ENCODE measurements around the gene SH3BP5L. TPM values are rescaled to one million over a fixed set of nuclear protein-coding genes. Genes with fewer than 3 reads are reported as not detected.

SH3BP5L gene
- total and polyA plus RNA-seq, 2 of the 8 experiments (the other 6 are each of a cell fraction or from before 2014, with no cell fraction given), result 20.2 to 28.4 TPM

GRCh38 chr1:248841702-248842395 is 16.1 kb upstream of the SH3BP5L start:
- Histone ChIP-seq H4K8ac (ENCODE audit: extremely low read depth, insufficient read depth, low read length) (no peak overlapping the region), H3K4ac (replicated peaks; ENCODE audit: insufficient read length, low read depth, low read length) (no peak overlapping the region), H4K5ac (ENCODE audit: insufficient read length, low read depth, low read length) (no peak overlapping the region), H2BK15ac (ENCODE audit: low read length) (no peak overlapping the region), H3K79me1 (ENCODE audit: low read depth, low read length) (peaks cover 10% of the 10 kb centered on the region), H3K23me2 (ENCODE audit: low read depth, low read length) (peaks cover 9% of the 10 kb centered on the region; the same call in 1 of the 2 replicates), H3K4me2 (ENCODE audit: insufficient read depth in 1 of 2, low read depth in 2 of 2, low read length in 2 of 2) (no peak overlapping the region), H3K27ac (ENCODE audit: low read depth, low read length) (no peak overlapping the region), H2AK5ac (ENCODE audit: low read depth, low read length) (no peak overlapping the region), H3K14ac (ENCODE audit: insufficient read length) (no peak overlapping the region), H3K4me3 (ENCODE audit: extremely low read depth in 1 of 4, insufficient read depth in 2 of 4, low read depth in 3 of 4, low read length in 4 of 4) (no peak overlapping the region), H3K23ac (ENCODE audit: insufficient read length) (no peak overlapping the region), H3K79me2 (ENCODE audit: control insufficient read depth in 1 of 2, insufficient read depth in 2 of 2, low read length in 2 of 2) (peaks cover 0 to 20% of the 10 kb centered on the region in 2 experiments; a peak in 2 of 4 replicates), H2AFZ (ENCODE audit: low read length) (no peak overlapping the region), H3K9ac (replicated peaks in 1 of 4; ENCODE audit: extremely low read depth in 1 of 4, low read depth in 3 of 4, low read length in 3 of 4) (no peak overlapping the region), H4K91ac (replicated peaks; ENCODE audit: insufficient read length, low read length) (no peak overlapping the region), H4K20me1 (replicated peaks in 1 of 2; ENCODE audit: control insufficient read depth in 1 of 2, insufficient read depth in 2 of 2, low read length in 2 of 2) (peaks cover 2 to 8% of the 10 kb centered on the region in 2 experiments), H3K56ac (replicated peaks; ENCODE audit: insufficient read length, low read depth, low read length) (no peak overlapping the region), H2BK120ac (replicated peaks; ENCODE audit: low read depth, low read length) (no peak overlapping the region), H2BK12ac (ENCODE audit: low read depth, low read length) (no peak overlapping the region), H3K9me3 (ENCODE audit: insufficient read depth in 2 of 2, low read depth in 1 of 2, low read length in 1 of 2) (no peaks in the 10 kb centered on the region), H2BK5ac (ENCODE audit: low read depth, low read length) (0 out of 2 replicates have a peak overlapping the region, but pooled peaks have one; percentile 19), H3K27me3 (replicated peaks in 1 of 4; ENCODE audit: control insufficient read depth in 3 of 4, extremely low read depth in 1 of 4, insufficient read depth in 3 of 4, low read length in 3 of 4) (no peaks in the 10 kb centered on the region), H3K4me1 (replicated peaks in 1 of 4; ENCODE audit: control insufficient read depth in 3 of 4, insufficient read depth in 4 of 4, low read length in 3 of 4) (peaks cover 0 to 5% (median 2%) of the 10 kb centered on the region in 4 experiments; a peak in 3 of 7 replicates), H3K18ac (ENCODE audit: extremely low read depth, low read length) (no peak overlapping the region), H2BK20ac (ENCODE audit: low read length) (no peak overlapping the region), H3K36me3 (ENCODE audit: control insufficient read depth in 2 of 4, insufficient read depth in 4 of 4, low read length in 3 of 4) (peaks cover 0 to 13% (median 6%) of the 10 kb centered on the region in 4 experiments; a peak in 5 of 8 replicates)
- CTCF ChIA-PET (ENCODE audit: partially characterized antibody), result interaction anchor here (0.6 to 5.3 kb wide), 26 partner anchors 8 to 1451 kb away, joined by 3 to 58 read pairs (median 6); partner anchors contain the start of genes PGBD2, SH3BP5L and ZNF692
- POLR2A ChIA-PET (ENCODE audit: partially characterized antibody), result interaction anchor here (0.7 to 2.2 kb wide), 5 partner anchors 9 to 66 kb away, joined by 3 to 16 read pairs (median 3); partner anchors contain the start of gene ZNF692
- 66% methylated on average over 12 of the region's 12 CpGs; no CpG with 5 or more reads in 1 of the 2 experiments for WGBS, 2 experiments (ENCODE audit: extremely low coverage in 1 of 2, insufficient coverage in 1 of 2, insufficient read length in 1 of 2, insufficient replicate concordance in 2 of 2, low coverage in 1 of 2, low lambda C conversion rate in 2 of 2, missing lambda C conversion rate in 1 of 2)
- TF ChIP-seq RNF2 (IDR thresholded peaks at IDR 0.05; ENCODE audit: borderline replicate concordance, low read depth, low read length, missing control alignments, poor library complexity, severe bottlenecking), result no peak
- TF ChIP-seq, protein P1, sequence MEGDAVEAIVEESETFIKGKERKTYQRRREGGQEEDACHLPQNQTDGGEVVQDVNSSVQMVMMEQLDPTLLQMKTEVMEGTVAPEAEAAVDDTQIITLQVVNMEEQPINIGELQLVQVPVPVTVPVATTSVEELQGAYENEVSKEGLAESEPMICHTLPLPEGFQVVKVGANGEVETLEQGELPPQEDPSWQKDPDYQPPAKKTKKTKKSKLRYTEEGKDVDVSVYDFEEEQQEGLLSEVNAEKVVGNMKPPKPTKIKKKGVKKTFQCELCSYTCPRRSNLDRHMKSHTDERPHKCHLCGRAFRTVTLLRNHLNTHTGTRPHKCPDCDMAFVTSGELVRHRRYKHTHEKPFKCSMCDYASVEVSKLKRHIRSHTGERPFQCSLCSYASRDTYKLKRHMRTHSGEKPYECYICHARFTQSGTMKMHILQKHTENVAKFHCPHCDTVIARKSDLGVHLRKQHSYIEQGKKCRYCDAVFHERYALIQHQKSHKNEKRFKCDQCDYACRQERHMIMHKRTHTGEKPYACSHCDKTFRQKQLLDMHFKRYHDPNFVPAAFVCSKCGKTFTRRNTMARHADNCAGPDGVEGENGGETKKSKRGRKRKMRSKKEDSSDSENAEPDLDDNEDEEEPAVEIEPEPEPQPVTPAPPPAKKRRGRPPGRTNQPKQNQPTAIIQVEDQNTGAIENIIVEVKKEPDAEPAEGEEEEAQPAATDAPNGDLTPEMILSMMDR (IDR thresholded peaks at IDR 0.05; ENCODE audit: control extremely low read depth in 1 of 3, insufficient read depth in 1 of 3, low read depth in 1 of 3, low read length in 3 of 3), result peak; percentile 67 to 86 (median 81)
- peak; percentile 80 to 86 for TF ChIP-seq RAD21 (IDR thresholded peaks at IDR 0.05 in 1 of 2, conservative IDR thresholded peaks at IDR 0.05 in 1 of 2; ENCODE audit: low read depth in 2 of 2, low read length in 2 of 2)
- TF ChIP-seq CHD1 (IDR thresholded peaks at IDR 0.05; ENCODE audit: low read depth, low read length), result no peak
- TF ChIP-seq SIN3A (conservative IDR thresholded peaks at IDR 0.05 in 1 of 2, IDR thresholded peaks at IDR 0.05 in 1 of 2; ENCODE audit: low read depth in 1 of 2, low read length in 2 of 2), result no peak
- peak; percentile 43; the same call in 1 of the 2 replicates for TF ChIP-seq RFX5 (IDR thresholded peaks at IDR 0.05; ENCODE audit: borderline replicate concordance, low read depth, low read length)
- no peak for FAIRE-seq
- peak in 1 of 2 experiments; percentile 70 for DNase-seq (ENCODE audit: low read depth in 1 of 2, low spot score in 2 of 2)

Data from H1 (cell line).